Uterus (tissue), 4 donors: ENCODE data around the gene STXBP1. TPM values are rescaled to one million over a fixed set of nuclear protein-coding genes. Genes with fewer than 3 reads are reported as not detected.

Experiments
- DNase-seq, 2 donors: peaks; one replicate each; pipeline ENCODE4 v3.0.0-alpha.2; 2019 to 2020
- H3K27ac ChIP-seq, 2 donors: fragments of 200-600 bp; sonication (generic); 1 replicate in 1 of 2; 2 replicates in 1 of 2; pipeline ENCODE4 v1.5.1; 2016 to 2018
- H3K27me3 ChIP-seq, 2 donors: fragments of 200-600 bp; sonication (generic); one replicate each; pipeline ENCODE4 v1.5.1; 2018 to 2019; ENCODE audit warnings: control low read depth in 1 of 2
- H3K36me3 ChIP-seq, 2 donors: fragments of 200-600 bp; sonication (generic); one replicate each; pipeline ENCODE4 v1.5.1; 2019; ENCODE audit warnings: control low read depth in 1 of 2
- H3K4me1 ChIP-seq, 2 donors: fragments of 200-600 bp; sonication (generic); one replicate each; pipeline ENCODE4 v1.5.1; 2018 to 2019; ENCODE audit warnings: control low read depth in 1 of 2
- H3K4me3 ChIP-seq, 2 donors: fragments of 200-600 bp; sonication (generic); 1 replicate in 1 of 2; 2 replicates in 1 of 2; pipeline ENCODE4 v1.5.1; 2018 to 2019; ENCODE audit warnings: mild to moderate bottlenecking in 1 of 2
- H3K9me3 ChIP-seq, 2 donors: fragments of 200-600 bp; sonication (generic); one replicate each; pipeline ENCODE4 v1.5.1; 2019; ENCODE audit warnings: control low read depth in 1 of 2
- POLR2A ChIP-seq, 2 donors: fragments of 450-650 bp; IDR thresholded peaks; one replicate each; pipeline ENCODE4 v1.6.1; 2016; ENCODE audit warnings: antibody characterized with exemption in 2 of 2, mild to moderate bottlenecking in 1 of 2, moderate library complexity in 1 of 2
- intact Hi-C: fragments of 100-400 bp; cut with DNase I; formaldehyde crosslinking; loops from one replicate; pipeline ENCODE4 v1.15.1; 2023; ENCODE audit warnings: low total_unique reads
- total RNA-seq, 4 donors: library from RNA; depleted of rRNA in 3 of 4; stranded (reverse); fragments of >200 nt in 3 of 4; gene quantifications; one replicate each; pipeline versions ENCODE4 v1.1.0 to v1.2.4, GENCODE V29; 2014 to 2023
- TF ChIP-seq, protein P1 (sequence below), 4 experiments: fragments of 200-600 bp in 2 of 4; fragments of 450-650 bp in 2 of 4; sonication (generic) in 2 of 4; IDR thresholded peaks; one replicate each; pipeline ENCODE4 v1.5.1; 2016 to 2019; ENCODE audit warnings: antibody characterized with exemption in 4 of 4, mild to moderate bottlenecking in 2 of 4, moderate library complexity in 1 of 4
- donor health status: DM: yes; HTN: yes; CAD: no.

STXBP1 gene
- total RNA-seq, 4 donors from 2014 or later: 46.6 to 147 (median 99.5) TPM

GRCh38 chr9:127686461-127687393 is 74.7 kb downstream of the STXBP1 start:
- intact Hi-C loops: no loop called here
- Histone ChIP-seq H3K27me3 (no peaks in the 10 kb centered on the region), H3K27ac (no peak overlapping the region), H3K4me3 (no peak overlapping the region), H3K4me1 (no peaks in the 10 kb centered on the region), H3K36me3 (no peaks in the 10 kb centered on the region), H3K9me3 (no peaks in the 10 kb centered on the region)
- TF ChIP-seq, protein P1, sequence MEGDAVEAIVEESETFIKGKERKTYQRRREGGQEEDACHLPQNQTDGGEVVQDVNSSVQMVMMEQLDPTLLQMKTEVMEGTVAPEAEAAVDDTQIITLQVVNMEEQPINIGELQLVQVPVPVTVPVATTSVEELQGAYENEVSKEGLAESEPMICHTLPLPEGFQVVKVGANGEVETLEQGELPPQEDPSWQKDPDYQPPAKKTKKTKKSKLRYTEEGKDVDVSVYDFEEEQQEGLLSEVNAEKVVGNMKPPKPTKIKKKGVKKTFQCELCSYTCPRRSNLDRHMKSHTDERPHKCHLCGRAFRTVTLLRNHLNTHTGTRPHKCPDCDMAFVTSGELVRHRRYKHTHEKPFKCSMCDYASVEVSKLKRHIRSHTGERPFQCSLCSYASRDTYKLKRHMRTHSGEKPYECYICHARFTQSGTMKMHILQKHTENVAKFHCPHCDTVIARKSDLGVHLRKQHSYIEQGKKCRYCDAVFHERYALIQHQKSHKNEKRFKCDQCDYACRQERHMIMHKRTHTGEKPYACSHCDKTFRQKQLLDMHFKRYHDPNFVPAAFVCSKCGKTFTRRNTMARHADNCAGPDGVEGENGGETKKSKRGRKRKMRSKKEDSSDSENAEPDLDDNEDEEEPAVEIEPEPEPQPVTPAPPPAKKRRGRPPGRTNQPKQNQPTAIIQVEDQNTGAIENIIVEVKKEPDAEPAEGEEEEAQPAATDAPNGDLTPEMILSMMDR (IDR thresholded peaks at IDR 0.05): no peak
- no peak for TF ChIP-seq POLR2A (IDR thresholded peaks at IDR 0.05)
- no peak for DNase-seq

- no peaks in the 10 kb centered on the region for H3K9me3 ChIP-seq
- TF ChIP-seq POLR2A (IDR thresholded peaks at IDR 0.05): no peak
- TF ChIP-seq, protein P1 (IDR thresholded peaks at IDR 0.05): no peak
- H3K36me3 ChIP-seq: no peaks in the 10 kb centered on the region
- no peaks in the 10 kb centered on the region for H3K27me3 ChIP-seq
- DNase-seq: no peak
- H3K4me1 ChIP-seq: no peaks in the 10 kb centered on the region
- H3K4me3 ChIP-seq: no peak overlapping the region
- no peak overlapping the region for H3K27ac ChIP-seq
- intact Hi-C loops: no loop called here
Observed at GRCh38 chr9:127689329-127690000, 77.4 kb downstream of the STXBP1 start.

- no peaks in the 10 kb centered on the region for H3K27me3 ChIP-seq
- no peak overlapping the region for H3K4me3 ChIP-seq
- no peaks in the 10 kb centered on the region for H3K9me3 ChIP-seq
- DNase-seq: no peak
- H3K27ac ChIP-seq: no peak overlapping the region
- intact Hi-C loops: no loop called here
- no peaks in the 10 kb centered on the region for H3K4me1 ChIP-seq
- TF ChIP-seq, protein P1 (IDR thresholded peaks at IDR 0.05): no peak
- no peaks in the 10 kb centered on the region for H3K36me3 ChIP-seq
Observed at GRCh38 chr9:127690735-127691134, 78.7 kb downstream of the STXBP1 start.

DNA sequence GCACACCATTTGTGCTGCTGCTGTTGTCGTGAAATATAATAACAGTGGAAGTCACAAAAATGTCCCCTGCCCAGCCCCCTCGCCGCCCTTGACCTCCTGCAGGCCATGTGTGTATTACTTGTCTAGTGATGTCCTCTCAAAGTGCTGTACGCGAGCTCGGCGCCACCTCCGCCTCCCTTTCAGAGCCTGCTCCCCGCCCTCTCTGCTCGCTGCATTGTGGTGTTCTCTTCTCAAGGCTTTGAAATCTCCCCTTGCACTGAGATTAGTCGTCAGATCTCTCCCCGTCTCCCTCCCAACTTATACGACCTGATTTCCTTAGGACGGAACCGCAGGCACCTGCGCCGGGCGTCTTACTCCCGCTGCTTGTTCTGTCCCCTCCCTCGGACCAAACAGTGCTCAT is 80.0 kb downstream of the STXBP1 start:
- DNase-seq: no peak
- Histone ChIP-seq H3K27ac (no peak overlapping the region), H3K27me3 (no peaks in the 10 kb centered on the region), H3K4me3 (no peak overlapping the region), H3K4me1 (no peaks in the 10 kb centered on the region), H3K9me3 (no peaks in the 10 kb centered on the region), H3K36me3 (no peaks in the 10 kb centered on the region)
- TF ChIP-seq, protein P1 (IDR thresholded peaks at IDR 0.05): no peak
- no peak for TF ChIP-seq POLR2A (IDR thresholded peaks at IDR 0.05)
- intact Hi-C loops: no loop called here

DNA sequence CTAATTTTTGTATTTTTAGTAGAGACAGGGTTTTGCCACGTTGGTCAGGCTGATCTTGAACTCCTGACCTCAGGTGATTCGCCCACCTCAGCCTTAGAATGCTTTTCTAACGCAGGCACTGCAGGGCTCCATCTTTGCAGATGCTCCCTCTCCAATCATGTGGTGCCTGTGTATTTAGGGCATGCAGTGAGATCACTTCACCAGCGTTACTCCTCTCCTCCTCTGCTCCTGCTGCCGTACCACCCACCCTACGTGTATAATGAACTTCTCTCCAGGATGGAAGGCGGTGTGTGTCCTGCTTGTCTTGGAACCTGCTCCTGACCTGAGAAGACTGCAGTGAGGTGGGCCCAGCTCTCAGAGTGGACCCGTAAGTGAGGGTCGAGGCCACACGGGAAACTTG is 81.1 kb downstream of the STXBP1 start:
- TF ChIP-seq, protein P1 (IDR thresholded peaks at IDR 0.05): no peak
- TF ChIP-seq POLR2A (IDR thresholded peaks at IDR 0.05): no peak
- Histone ChIP-seq H3K4me1 (no peaks in the 10 kb centered on the region), H3K36me3 (no peaks in the 10 kb centered on the region), H3K27ac (no peak overlapping the region), H3K9me3 (no peaks in the 10 kb centered on the region), H3K27me3 (no peaks in the 10 kb centered on the region), H3K4me3 (no peak overlapping the region)
- intact Hi-C loops: no loop called here
- DNase-seq: no peak
